Nephron (organoid): ENCODE results near the gene NDFIP2.

Experiments used
- H3K27ac Mint-ChIP-seq, 3 experiments: 2 replicates each; pipeline ENCODE4 v1.8.0; 2020; ENCODE audit warnings: mixed read lengths in 3 of 3, mild to moderate bottlenecking in 2 of 3, moderate library complexity in 1 of 3
- H3K27me3 Mint-ChIP-seq: 2 replicates; pipeline ENCODE4 v1.8.0; 2021; ENCODE audit warnings: low read depth, mild to moderate bottlenecking, moderate library complexity, mixed read lengths
- H3K36me3 Mint-ChIP-seq: 2 replicates; pipeline ENCODE4 v1.8.0; 2020; ENCODE audit warnings: low read depth, mixed read lengths
- H3K4me1 Mint-ChIP-seq: 2 replicates; pipeline ENCODE4 v1.8.0; 2020; ENCODE audit warnings: mixed read lengths
- H3K4me3 Mint-ChIP-seq, 3 experiments: 2 replicates each; pipeline ENCODE4 v1.8.0; 2020; ENCODE audit warnings: mild to moderate bottlenecking in 3 of 3, mixed read lengths in 3 of 3, moderate library complexity in 2 of 3
- H3K9me3 Mint-ChIP-seq: 2 replicates; pipeline ENCODE4 v1.8.0; 2020; ENCODE audit warnings: mixed read lengths
- TF ChIP-seq, protein P1 (sequence below), 3 experiments: fragments of 200-600 bp; sonication (generic); IDR thresholded peaks; one replicate each; pipeline ENCODE4 v1.5.0; 2021; ENCODE audit warnings: antibody characterized with exemption in 3 of 3; ENCODE audit not compliant: unreplicated experiment in 3 of 3

NDFIP2 gene

DNA sequence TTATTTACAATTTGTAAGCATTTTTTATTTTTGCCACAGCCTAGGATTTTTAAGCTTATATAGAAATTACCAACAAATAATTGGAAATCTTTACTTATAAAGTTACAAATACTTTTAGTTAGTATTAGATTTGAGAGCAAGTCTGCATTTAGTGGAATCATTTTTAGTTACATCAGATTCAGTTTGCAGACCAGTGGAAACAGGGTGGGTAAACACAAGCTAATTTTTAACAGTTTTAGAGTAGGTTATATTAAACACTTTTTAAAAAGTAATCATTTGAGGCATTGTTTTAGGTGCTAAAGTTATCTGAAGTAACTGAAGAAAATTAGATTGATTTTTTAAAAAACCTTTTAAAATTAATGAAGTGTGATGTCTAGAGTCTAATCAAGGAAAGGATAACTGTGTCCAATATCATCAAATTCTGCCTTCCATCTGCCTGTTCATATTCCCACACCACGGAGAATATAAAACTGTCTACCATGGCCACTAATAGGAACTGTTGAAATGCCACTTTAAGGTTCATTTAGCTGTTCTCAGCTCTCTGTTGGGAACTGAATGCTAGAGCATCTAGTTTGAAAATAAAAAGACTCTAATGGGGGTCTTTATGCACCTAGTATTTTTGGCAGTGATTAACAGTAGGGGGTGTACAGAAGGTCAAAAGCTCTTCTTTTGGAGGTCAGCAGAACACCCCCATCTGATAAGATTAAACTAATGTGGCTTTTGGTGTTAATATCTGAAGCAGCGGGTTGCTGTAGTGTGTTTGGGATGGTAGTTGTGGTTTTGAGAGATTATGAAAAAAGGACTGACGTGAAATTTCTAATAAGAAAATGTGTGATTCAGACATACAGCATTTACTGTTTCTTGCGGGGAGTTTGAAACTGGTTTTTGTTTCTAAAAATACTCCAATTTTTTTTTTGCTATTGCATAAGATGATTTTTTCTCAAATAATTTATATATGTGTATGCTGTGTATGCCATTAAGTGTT, 66.5 kb downstream of the NDFIP2 start:
- peak overlapping the region; percentile 3 to 72 (median 40) for H3K27ac Mint-ChIP-seq
- TF ChIP-seq, protein P1, sequence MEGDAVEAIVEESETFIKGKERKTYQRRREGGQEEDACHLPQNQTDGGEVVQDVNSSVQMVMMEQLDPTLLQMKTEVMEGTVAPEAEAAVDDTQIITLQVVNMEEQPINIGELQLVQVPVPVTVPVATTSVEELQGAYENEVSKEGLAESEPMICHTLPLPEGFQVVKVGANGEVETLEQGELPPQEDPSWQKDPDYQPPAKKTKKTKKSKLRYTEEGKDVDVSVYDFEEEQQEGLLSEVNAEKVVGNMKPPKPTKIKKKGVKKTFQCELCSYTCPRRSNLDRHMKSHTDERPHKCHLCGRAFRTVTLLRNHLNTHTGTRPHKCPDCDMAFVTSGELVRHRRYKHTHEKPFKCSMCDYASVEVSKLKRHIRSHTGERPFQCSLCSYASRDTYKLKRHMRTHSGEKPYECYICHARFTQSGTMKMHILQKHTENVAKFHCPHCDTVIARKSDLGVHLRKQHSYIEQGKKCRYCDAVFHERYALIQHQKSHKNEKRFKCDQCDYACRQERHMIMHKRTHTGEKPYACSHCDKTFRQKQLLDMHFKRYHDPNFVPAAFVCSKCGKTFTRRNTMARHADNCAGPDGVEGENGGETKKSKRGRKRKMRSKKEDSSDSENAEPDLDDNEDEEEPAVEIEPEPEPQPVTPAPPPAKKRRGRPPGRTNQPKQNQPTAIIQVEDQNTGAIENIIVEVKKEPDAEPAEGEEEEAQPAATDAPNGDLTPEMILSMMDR (IDR thresholded peaks at IDR 0.05; ENCODE audit: unreplicated experiment in 3 of 3) = no peak
- no peaks in the 10 kb centered on the region for H3K9me3 Mint-ChIP-seq
- H3K4me1 Mint-ChIP-seq = peaks cover 19% of the 10 kb centered on the region
- H3K27me3 Mint-ChIP-seq = no peaks in the 10 kb centered on the region
- no peaks in the 10 kb centered on the region for H3K36me3 Mint-ChIP-seq
- no peak overlapping the region for H3K4me3 Mint-ChIP-seq

DNA sequence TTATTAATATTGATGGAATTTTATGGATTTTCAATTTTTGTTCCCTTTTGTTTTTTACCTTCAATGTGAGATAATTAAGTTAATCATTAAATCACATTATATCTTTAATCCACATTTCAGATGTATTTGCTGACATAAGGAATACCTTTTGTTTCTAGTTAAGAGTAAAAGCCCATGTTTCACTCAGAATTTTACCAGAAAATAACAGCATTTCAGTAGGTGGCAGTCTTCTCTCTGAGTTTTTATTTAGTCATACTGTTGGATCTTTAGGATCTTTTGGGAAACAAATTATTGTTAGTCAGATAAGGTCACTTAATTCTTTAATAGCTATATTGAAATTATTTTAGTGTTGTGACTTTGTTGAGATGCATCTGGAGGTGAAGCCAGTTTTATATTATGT, 67.9 kb downstream of the NDFIP2 start:
- Mint-ChIP-seq H3K4me1 (peaks cover 19% of the 10 kb centered on the region), H3K9me3 (no peaks in the 10 kb centered on the region), H3K4me3 (no peak overlapping the region), H3K27me3 (no peaks in the 10 kb centered on the region), H3K27ac (peak overlapping the region; percentile 34 to 82 (median 68)), H3K36me3 (no peaks in the 10 kb centered on the region)
- TF ChIP-seq, protein P1 (IDR thresholded peaks at IDR 0.05; ENCODE audit: unreplicated experiment in 3 of 3) = peak; percentile 42 to 66 (median 44)

- Mint-ChIP-seq H3K27me3 (no peaks in the 10 kb centered on the region), H3K36me3 (no peaks in the 10 kb centered on the region), H3K4me1 (peaks cover 19% of the 10 kb centered on the region), H3K9me3 (no peaks in the 10 kb centered on the region), H3K4me3 (peak overlapping the region in 1 of 3 experiments; percentile 1), H3K27ac (peak overlapping the region; percentile 23 to 82 (median 68))
- TF ChIP-seq, protein P1 (IDR thresholded peaks at IDR 0.05; ENCODE audit: unreplicated experiment in 3 of 3) = no peak
Measured at GRCh38 chr13:79549355-79550106, 68.6 kb downstream of the NDFIP2 start.

DNA sequence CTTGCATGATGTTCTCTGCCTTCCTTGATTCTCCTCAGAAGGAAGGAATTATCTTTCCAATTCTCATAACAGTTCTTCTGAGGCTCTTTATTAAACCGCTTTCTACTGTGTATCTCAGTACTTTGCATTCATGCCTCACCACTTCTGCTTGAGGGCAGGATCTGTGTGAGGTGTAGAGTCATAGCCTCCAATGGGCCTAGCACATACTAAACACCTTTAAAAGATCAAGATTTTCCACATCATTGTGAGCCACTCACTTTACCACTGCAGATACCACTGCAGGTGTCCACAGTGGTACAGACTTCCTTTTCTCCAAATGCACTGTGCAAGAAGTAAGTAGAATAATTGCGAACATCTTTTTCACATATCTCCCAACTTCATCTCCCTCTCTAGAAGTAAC, 76.7 kb downstream of the NDFIP2 start:
- Mint-ChIP-seq H3K4me3 (no peak overlapping the region), H3K27me3 (no peaks in the 10 kb centered on the region), H3K9me3 (peaks cover 24% of the 10 kb centered on the region), H3K36me3 (peaks cover 49% of the 10 kb centered on the region), H3K27ac (no peak overlapping the region), H3K4me1 (no peaks in the 10 kb centered on the region)
- TF ChIP-seq, protein P1 (IDR thresholded peaks at IDR 0.05; ENCODE audit: unreplicated experiment in 3 of 3) = no peak

- H3K4me3 Mint-ChIP-seq = no peak overlapping the region
- no peaks in the 10 kb centered on the region for H3K27me3 Mint-ChIP-seq
- no peaks in the 10 kb centered on the region for H3K4me1 Mint-ChIP-seq
- peaks cover 51% of the 10 kb centered on the region for H3K36me3 Mint-ChIP-seq
- H3K9me3 Mint-ChIP-seq = peaks cover 44% of the 10 kb centered on the region
- TF ChIP-seq, protein P1 (IDR thresholded peaks at IDR 0.05; ENCODE audit: unreplicated experiment in 3 of 3) = no peak
- H3K27ac Mint-ChIP-seq = no peak overlapping the region
Measured at GRCh38 chr13:79560954-79561353, 80.0 kb downstream of the NDFIP2 start.
